HepG2 (cell line): ENCODE results near the gene GRK5. TPM values are rescaled to one million over a fixed set of nuclear protein-coding genes. Genes with fewer than 3 reads are reported as not detected.

Source experiments
- AGO2 ChIP-seq: fragments of 200-400 bp; formaldehyde crosslinking; optimal IDR thresholded peaks from 2 replicates; pipeline ENCODE3; 2017; ENCODE audit warnings: mild to moderate bottlenecking, low read depth, low read length, moderate library complexity
- CEBPB ChIP-seq: IDR thresholded peaks from 2 replicates; pipeline ENCODE4 v1.6.1; 2011; ENCODE audit warnings: low read depth, low read length, improper control_type of control experiment, borderline replicate concordance
- CENPT ChIP-seq: sonication (generic); formaldehyde crosslinking; IDR thresholded peaks from 2 replicates; pipeline ENCODE4 v1.8.0; 2022; ENCODE audit warnings: low read depth, mild to moderate bottlenecking, moderate library complexity, missing genetic modification reagents
- ELK4 ChIP-seq: sonication (generic); formaldehyde crosslinking; IDR thresholded peaks from 2 replicates; pipeline ENCODE4 v1.9.0; 2021; ENCODE audit warnings: missing genetic modification reagents, borderline replicate concordance
- GRHL1 ChIP-seq: sonication (generic); formaldehyde crosslinking; conservative IDR thresholded peaks from 2 replicates; pipeline ENCODE4 v1.8.0; 2022; ENCODE audit warnings: missing genetic modification reagents
- IRX3 ChIP-seq: sonication (generic); formaldehyde crosslinking; IDR thresholded peaks from 2 replicates; pipeline ENCODE4 v1.8.1; 2023; ENCODE audit warnings: mild to moderate bottlenecking, low read depth, missing genetic modification reagents, borderline replicate concordance
- KAT8 ChIP-seq: IDR thresholded peaks from 2 replicates; pipeline ENCODE4 v1.6.1; 2016; ENCODE audit warnings: missing genetic modification reagents, missing compliant biosample characterization
- KLF11 ChIP-seq: IDR thresholded peaks from 2 replicates; pipeline ENCODE4 v1.6.1; 2016; ENCODE audit warnings: missing compliant biosample characterization
- NPAS2 ChIP-seq: sonication (generic); formaldehyde crosslinking; IDR thresholded peaks from 2 replicates; pipeline ENCODE4 v1.8.0; 2022; ENCODE audit warnings: mild to moderate bottlenecking, missing genetic modification reagents, borderline replicate concordance
- PAX8 ChIP-seq: sonication (generic); formaldehyde crosslinking; IDR thresholded peaks from 2 replicates; pipeline ENCODE4 v1.8.0; 2022; ENCODE audit warnings: mild to moderate bottlenecking, missing genetic modification reagents, borderline replicate concordance
- SNAI1 ChIP-seq: sonication (generic); formaldehyde crosslinking; IDR thresholded peaks from 2 replicates; pipeline ENCODE4 v1.5.0; 2020; ENCODE audit warnings: mild to moderate bottlenecking, missing genetic modification reagents, borderline replicate concordance
- SOX13 ChIP-seq, 3 experiments: fragments of 450-650 bp in 1 of 3; sonication (generic) in 1 of 3; formaldehyde crosslinking in 1 of 3; IDR thresholded peaks in 2 of 3; conservative IDR thresholded peaks in 1 of 3; 2 replicates each; pipeline versions ENCODE4 v1.5.0 to v1.6.1; 2016 to 2020; ENCODE audit warnings: antibody characterized with exemption in 1 of 3, mild to moderate bottlenecking in 1 of 3, missing compliant biosample characterization in 1 of 3, missing genetic modification reagents in 1 of 3, moderate library complexity in 1 of 3
- SPEN ChIP-seq: sonication (generic); formaldehyde crosslinking; IDR thresholded peaks from 2 replicates; pipeline ENCODE4 v1.5.1; 2020; ENCODE audit warnings: low read depth, mild to moderate bottlenecking, missing genetic modification reagents
- STAT6 ChIP-seq: sonication (generic); formaldehyde crosslinking; IDR thresholded peaks from 2 replicates; pipeline ENCODE4 v1.4.0; 2020; ENCODE audit warnings: missing genetic modification reagents, mild to moderate bottlenecking, borderline replicate concordance
- TSC22D2 ChIP-seq: sonication (generic); formaldehyde crosslinking; IDR thresholded peaks from 2 replicates; pipeline ENCODE4 v1.5.1; 2020; ENCODE audit warnings: missing genetic modification reagents, mild to moderate bottlenecking, borderline replicate concordance
- ZFP41 ChIP-seq: sonication (generic); formaldehyde crosslinking; IDR thresholded peaks from 2 replicates; pipeline ENCODE4 v1.4.0; 2020; ENCODE audit warnings: mild to moderate bottlenecking, missing genetic modification reagents, borderline replicate concordance
- ZFY ChIP-seq: sonication (generic); formaldehyde crosslinking; IDR thresholded peaks from 2 replicates; pipeline ENCODE4 v1.4.0; 2020; ENCODE audit warnings: missing genetic modification reagents
- ZNF543 ChIP-seq: sonication (generic); formaldehyde crosslinking; IDR thresholded peaks from 2 replicates; pipeline ENCODE4 v1.4.0; 2020; ENCODE audit warnings: mild to moderate bottlenecking, missing genetic modification reagents
- ZNF605 ChIP-seq: sonication (generic); formaldehyde crosslinking; IDR thresholded peaks from 2 replicates; pipeline ENCODE4 v1.8.0; 2022; ENCODE audit warnings: mild to moderate bottlenecking, missing genetic modification reagents
- ZNF619 ChIP-seq: sonication (generic); formaldehyde crosslinking; IDR thresholded peaks from 2 replicates; pipeline ENCODE4 v1.4.0; 2020; ENCODE audit warnings: mild to moderate bottlenecking, missing genetic modification reagents
- ZNF770 ChIP-seq: sonication (generic); formaldehyde crosslinking; IDR thresholded peaks from 2 replicates; pipeline ENCODE4 v1.5.0; 2020; ENCODE audit warnings: mild to moderate bottlenecking, missing genetic modification reagents
- polyA plus RNA-seq, 8 experiments: library from polyadenylated mRNA; depleted of rRNA in 3 of 8; stranded (reverse) in 7 of 8; unstranded in 1 of 8; fragments of >200 nt; fragmentation: Illumina TruSeq in 4 of 8; extraction: Trizol in 4 of 8; gene quantifications; 2 replicates each; pipeline versions ENCODE4 v1.2.1 to v1.2.3, GENCODE V29; 2011 to 2016; ENCODE audit warnings: low read depth in 4 of 8, missing spikeins in 1 of 8, mixed read lengths in 1 of 8; ENCODE audit not compliant: insufficient read depth in 1 of 8
- total RNA-seq, 5 experiments: library from RNA; depleted of rRNA; stranded (reverse); fragments of >200 nt; fragmentation: Illumina TruSeq; extraction: Trizol; gene quantifications; 2 replicates each; pipeline ENCODE4 v1.2.3, GENCODE V29; 2016; ENCODE audit warnings: low read depth in 1 of 5

GRK5 gene
- total and polyA plus RNA-seq, 2 of the 13 experiments (the other 11 are each of a cell fraction or from before 2014, with no cell fraction given), result 10.4 to 12.6 TPM

- no peak for TF ChIP-seq GRHL1 (CRISPR knock-in tag)
- no peak for TF ChIP-seq AGO2
- TF ChIP-seq ZNF619 (CRISPR knock-in tag), result no peak
- peak; percentile 82 for TF ChIP-seq ZNF605 (CRISPR knock-in tag)
- TF ChIP-seq SNAI1, result no peak
- no peak for TF ChIP-seq NPAS2 (CRISPR knock-in tag)
- no peak for TF ChIP-seq ZNF543
- no peak for TF ChIP-seq TSC22D2 (CRISPR knock-in tag)
- 0 out of 2 replicates have a peak, but pooled peaks have one; percentile 53 for TF ChIP-seq SPEN (CRISPR knock-in tag)
- no peak; the same call in 1 of the 2 replicates for TF ChIP-seq ZNF770
- no peak for TF ChIP-seq KAT8 (CRISPR knock-in tag)
- TF ChIP-seq ZFP41 (CRISPR knock-in tag), result no peak
- no peak for TF ChIP-seq PAX8 (CRISPR knock-in tag)
- TF ChIP-seq IRX3 (CRISPR knock-in tag), result no peak
- peak; percentile 63 for TF ChIP-seq SOX13 (IDR thresholded peaks at IDR 0.05)
- peak in 1 of 2 experiments; percentile 89; a peak in 2 of 4 replicates for TF ChIP-seq SOX13 (CRISPR knock-in tag; conservative IDR thresholded peaks at IDR 0.05 in 1 of 2, IDR thresholded peaks at IDR 0.05 in 1 of 2)
- peak; percentile 52 for TF ChIP-seq ZFY (CRISPR knock-in tag)
- TF ChIP-seq KLF11 (CRISPR knock-in tag), result no peak
- no peak for TF ChIP-seq CEBPB
- TF ChIP-seq ELK4 (CRISPR knock-in tag), result no peak
- TF ChIP-seq STAT6, result no peak
- no peak for TF ChIP-seq CENPT
Observed at GRCh38 chr10:119498889-119499676, 291.7 kb downstream of the GRK5 start (continued).
